DND-41 (cell line): ENCODE results near the gene UBR3.
"Not testable (repeated sequence)": the region's sequence is repeated elsewhere in the genome, so short reads cannot be mapped to it uniquely, and the experiment has no call there.

Experiments used
- ATAC-seq: fragments of 200-7000 bp; cut with Tn5 transposase; 3 replicates; pipeline ENCODE4 v1.9.1; 2021; ENCODE audit warnings: low read depth; ENCODE audit not compliant: insufficient read depth
- DNase-seq: peaks from one replicate; pipeline ENCODE4 v3.0.0-alpha.2; 2020
- H2AFZ ChIP-seq: 2 replicates; pipeline ENCODE4 v1.6.0; 2012; ENCODE audit warnings: low read depth, low read length
- H3K27ac ChIP-seq: 2 replicates; pipeline ENCODE4 v1.5.1; 2012; ENCODE audit warnings: low read length, inconsistent platforms
- H3K27me3 ChIP-seq: fragments of 200-600 bp; sonication (generic); 2 replicates; pipeline ENCODE4 v1.6.0; 2012; ENCODE audit warnings: low read length, mild to moderate bottlenecking, inconsistent platforms; ENCODE audit not compliant: insufficient read depth, poor library complexity
- H3K36me3 ChIP-seq: 2 replicates; pipeline ENCODE4 v1.5.1; 2012; ENCODE audit warnings: low read length, inconsistent platforms; ENCODE audit not compliant: insufficient read depth
- H3K4me1 ChIP-seq: 2 replicates; pipeline ENCODE4 v1.5.1; 2012; ENCODE audit warnings: mild to moderate bottlenecking, low read length; ENCODE audit not compliant: insufficient read depth
- H3K4me2 ChIP-seq: 2 replicates; pipeline ENCODE4 v1.6.0; 2012; ENCODE audit warnings: mild to moderate bottlenecking, moderate library complexity, low read length, inconsistent platforms; ENCODE audit not compliant: insufficient read depth
- H3K4me3 ChIP-seq, 2 experiments: fragments of 200-600 bp in 1 of 2; shearing (Covaris generic) in 1 of 2; 2 replicates each; pipeline ENCODE4 v1.5.1; 2012 to 2016; ENCODE audit warnings: inconsistent platforms in 2 of 2, low read length in 2 of 2, mild to moderate bottlenecking in 2 of 2, low read depth in 1 of 2, moderate library complexity in 1 of 2
- H3K79me2 ChIP-seq: 2 replicates; pipeline ENCODE4 v1.6.0; 2012; ENCODE audit warnings: low read length, inconsistent platforms; ENCODE audit not compliant: insufficient read depth
- H3K9ac ChIP-seq: 2 replicates; pipeline ENCODE4 v1.6.0; 2012; ENCODE audit warnings: low read depth, mild to moderate bottlenecking, inconsistent platforms, low read length, moderate library complexity
- H3K9me3 ChIP-seq: 2 replicates; pipeline ENCODE4 v1.5.1; 2012; ENCODE audit warnings: low read length, moderate library complexity, mild to moderate bottlenecking, inconsistent platforms; ENCODE audit not compliant: insufficient read depth, severe bottlenecking
- H4K20me1 ChIP-seq: 2 replicates; pipeline ENCODE4 v1.6.0; 2012; ENCODE audit warnings: low read length; ENCODE audit not compliant: insufficient read depth
- EZH2 ChIP-seq: IDR thresholded peaks from 3 replicates; pipeline ENCODE4 v1.6.1; 2012; ENCODE audit warnings: borderline replicate concordance, low read depth, mild to moderate bottlenecking, moderate library complexity, low read length, inconsistent platforms; ENCODE audit not compliant: severe bottlenecking
- TF ChIP-seq, protein P1 (sequence below): IDR thresholded peaks from 2 replicates; pipeline ENCODE4 v1.5.1; 2012; ENCODE audit warnings: borderline replicate concordance, low read length, moderate library complexity, mild to moderate bottlenecking; ENCODE audit not compliant: poor library complexity, severe bottlenecking; ENCODE audit errors: extremely low read depth

Gene UBR3

DNA sequence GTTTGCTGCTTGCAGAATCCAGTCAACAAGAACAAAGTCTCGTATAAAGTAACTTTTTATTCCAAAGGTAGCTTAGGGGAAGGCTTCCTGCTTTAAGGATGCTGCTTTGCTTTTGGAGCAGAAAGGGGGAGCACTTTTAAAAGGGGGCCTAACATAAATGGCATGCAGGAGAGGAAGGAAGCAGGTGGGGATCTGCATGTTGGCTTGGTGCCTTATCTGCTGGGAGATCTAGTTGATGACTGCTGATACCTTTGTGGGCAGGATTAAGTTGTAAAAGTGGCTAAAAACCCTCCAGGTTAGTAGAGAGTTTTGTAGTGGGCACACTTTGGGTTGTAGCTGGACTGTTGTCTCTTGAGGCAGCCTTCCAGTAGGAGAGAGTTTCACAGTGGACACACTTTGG lies 22.5 kb downstream of the UBR3 start:
- peaks cover 18% of the 10 kb centered on the region for H3K4me1 ChIP-seq
- H2AFZ ChIP-seq = no peak overlapping the region
- no peak overlapping the region for H3K4me3 ChIP-seq
- no peak for TF ChIP-seq EZH2
- TF ChIP-seq, protein P1, sequence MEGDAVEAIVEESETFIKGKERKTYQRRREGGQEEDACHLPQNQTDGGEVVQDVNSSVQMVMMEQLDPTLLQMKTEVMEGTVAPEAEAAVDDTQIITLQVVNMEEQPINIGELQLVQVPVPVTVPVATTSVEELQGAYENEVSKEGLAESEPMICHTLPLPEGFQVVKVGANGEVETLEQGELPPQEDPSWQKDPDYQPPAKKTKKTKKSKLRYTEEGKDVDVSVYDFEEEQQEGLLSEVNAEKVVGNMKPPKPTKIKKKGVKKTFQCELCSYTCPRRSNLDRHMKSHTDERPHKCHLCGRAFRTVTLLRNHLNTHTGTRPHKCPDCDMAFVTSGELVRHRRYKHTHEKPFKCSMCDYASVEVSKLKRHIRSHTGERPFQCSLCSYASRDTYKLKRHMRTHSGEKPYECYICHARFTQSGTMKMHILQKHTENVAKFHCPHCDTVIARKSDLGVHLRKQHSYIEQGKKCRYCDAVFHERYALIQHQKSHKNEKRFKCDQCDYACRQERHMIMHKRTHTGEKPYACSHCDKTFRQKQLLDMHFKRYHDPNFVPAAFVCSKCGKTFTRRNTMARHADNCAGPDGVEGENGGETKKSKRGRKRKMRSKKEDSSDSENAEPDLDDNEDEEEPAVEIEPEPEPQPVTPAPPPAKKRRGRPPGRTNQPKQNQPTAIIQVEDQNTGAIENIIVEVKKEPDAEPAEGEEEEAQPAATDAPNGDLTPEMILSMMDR = peak; percentile 11
- peaks cover 66% of the 10 kb centered on the region for H3K79me2 ChIP-seq
- DNase-seq (peak; percentile 51), ATAC-seq (peak; percentile 83)
- H3K4me2 ChIP-seq = 0 out of 2 replicates have a peak overlapping the region, but pooled peaks have one; percentile 7
- H3K27ac ChIP-seq = peak overlapping the region; percentile 36; the same call in 1 of the 2 replicates
- H3K9ac ChIP-seq = no peak overlapping the region
- H3K9me3 ChIP-seq = no peaks in the 10 kb centered on the region
- H3K36me3 ChIP-seq = peaks cover 7% of the 10 kb centered on the region
- H3K27me3 ChIP-seq = no peaks in the 10 kb centered on the region
- peaks cover 9% of the 10 kb centered on the region; the same call in 1 of the 2 replicates for H4K20me1 ChIP-seq

DNA sequence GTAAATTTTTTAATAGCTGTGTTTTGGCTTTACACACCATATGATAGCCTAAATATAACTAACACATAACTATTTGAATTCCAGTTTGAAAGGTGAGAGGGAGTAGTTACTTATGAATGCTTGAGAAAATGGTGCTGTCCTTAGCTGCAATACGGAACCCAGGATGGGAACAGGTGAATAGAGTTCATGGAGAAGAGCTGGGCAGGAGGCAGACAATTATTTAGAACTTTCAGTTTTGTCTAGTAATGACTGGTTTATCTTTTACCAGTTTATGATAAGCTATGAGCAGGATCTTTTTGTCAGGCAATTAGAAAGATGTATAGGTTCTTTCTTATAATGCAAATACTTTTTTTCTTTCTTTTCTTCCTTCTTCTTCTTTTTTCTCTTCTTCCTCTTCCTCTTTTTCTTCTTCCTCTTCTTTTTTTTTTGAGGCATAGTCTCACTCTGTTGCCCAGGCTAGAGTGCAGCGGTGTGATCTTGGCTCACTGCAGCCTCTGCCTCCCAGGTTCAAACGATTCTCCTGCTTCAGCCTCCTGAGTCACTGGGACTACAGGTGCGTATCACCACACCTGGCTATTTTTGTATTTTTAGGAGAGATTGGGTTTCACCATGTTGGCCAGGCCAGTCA lies 25.9 kb downstream of the UBR3 start:
- H4K20me1 ChIP-seq = peaks cover 11% of the 10 kb centered on the region; the same call in 1 of the 2 replicates
- H3K4me2 ChIP-seq = no peak overlapping the region
- no peak overlapping the region for H3K9ac ChIP-seq
- no peak overlapping the region for H3K4me3 ChIP-seq
- no peak overlapping the region for H2AFZ ChIP-seq
- ATAC-seq (no peak), DNase-seq (no peak)
- no peak overlapping the region for H3K27ac ChIP-seq
- no peak for TF ChIP-seq EZH2
- TF ChIP-seq, protein P1 = no peak
- H3K27me3 ChIP-seq = no peaks in the 10 kb centered on the region
- no peaks in the 10 kb centered on the region for H3K9me3 ChIP-seq
- H3K36me3 ChIP-seq = peaks cover 7% of the 10 kb centered on the region
- H3K4me1 ChIP-seq = peaks cover 18% of the 10 kb centered on the region
- peaks cover 47% of the 10 kb centered on the region for H3K79me2 ChIP-seq

DNA sequence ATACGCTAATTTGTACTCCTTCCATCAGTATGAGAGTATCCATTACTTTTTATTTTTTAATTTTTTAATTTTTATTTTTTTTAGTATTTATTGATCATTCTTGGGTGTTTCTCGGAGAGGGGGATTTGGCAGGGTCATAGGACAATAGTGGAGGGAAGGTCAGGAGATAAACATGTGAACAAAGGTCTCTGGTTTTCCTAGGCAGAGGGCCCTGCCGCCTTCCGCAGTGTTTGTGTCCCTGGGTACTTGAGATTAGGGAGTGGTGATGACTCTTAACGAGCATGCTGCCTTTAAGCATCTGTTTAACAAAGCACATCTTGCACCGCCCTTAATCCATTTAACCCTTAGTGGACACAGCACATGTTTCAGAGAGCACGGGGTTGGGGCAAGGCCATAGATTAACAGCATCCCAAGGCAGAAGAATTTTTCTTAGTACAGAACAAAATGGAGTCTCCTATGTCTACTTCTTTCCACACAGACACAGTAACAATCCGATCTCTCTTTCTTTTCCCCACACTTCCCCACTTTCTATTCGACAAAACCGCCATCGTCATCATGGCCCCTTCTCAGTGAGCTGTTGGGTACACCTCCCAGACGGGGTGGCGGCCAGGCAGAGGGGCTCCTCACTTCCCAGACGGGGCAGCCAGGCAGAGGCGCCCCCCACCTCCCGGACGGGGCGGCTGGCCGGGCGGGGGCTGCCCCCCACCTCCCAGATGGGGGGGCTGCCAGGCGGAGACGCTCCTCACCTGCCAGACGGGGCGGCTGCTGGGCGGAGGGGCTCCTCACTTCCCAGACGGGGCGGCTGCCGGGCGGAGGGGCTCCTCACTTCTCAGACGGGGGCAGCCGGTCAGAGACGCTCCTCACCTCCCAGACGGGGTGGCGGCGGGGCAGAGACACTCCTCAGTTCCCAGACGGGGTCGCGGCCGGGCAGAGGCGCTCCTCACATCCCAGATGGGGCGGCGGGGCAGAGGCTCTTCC lies 28.3 kb downstream of the UBR3 start:
- not testable (repeated sequence) for H3K9me3 ChIP-seq, H3K9ac ChIP-seq, DNase-seq, H3K27ac ChIP-seq, H3K27me3 ChIP-seq, H3K4me1 ChIP-seq, H3K36me3 ChIP-seq, ATAC-seq, H3K4me3 ChIP-seq, H3K4me2 ChIP-seq, H4K20me1 ChIP-seq, H2AFZ ChIP-seq
- H3K79me2 ChIP-seq = peaks cover 44% of the 10 kb centered on the region

DNA sequence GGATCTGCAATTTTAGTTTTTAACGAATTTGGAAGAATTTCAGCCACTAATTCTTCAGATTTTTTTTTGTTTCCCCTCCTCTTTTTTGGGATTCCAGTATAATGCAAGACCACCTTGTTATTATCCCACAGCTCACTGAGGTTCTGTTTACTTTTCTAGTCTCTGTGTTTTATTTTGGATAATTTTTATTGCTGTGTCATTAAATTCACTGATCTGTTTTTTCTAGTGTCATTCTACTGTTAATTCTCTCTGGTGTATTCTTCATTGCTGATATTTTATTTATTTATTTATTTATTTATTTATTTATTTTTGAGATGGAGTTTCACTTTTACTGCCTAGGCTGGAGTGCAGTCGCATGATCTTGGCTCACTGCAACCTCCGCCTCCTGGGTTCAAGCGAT lies 32.2 kb downstream of the UBR3 start:
- Histone ChIP-seq H3K79me2 (peaks cover 52% of the 10 kb centered on the region), H3K9me3 (no peaks in the 10 kb centered on the region), H3K27ac (no peak overlapping the region), H4K20me1 (0 out of 2 replicates have a peak, but pooled peaks cover 4% of the 10 kb centered on the region), H3K9ac (no peak overlapping the region), H3K27me3 (no peaks in the 10 kb centered on the region), H3K4me2 (no peak overlapping the region), H3K4me1 (no peaks in the 10 kb centered on the region), H3K36me3 (no peaks in the 10 kb centered on the region), H2AFZ (no peak overlapping the region), H3K4me3 (no peak overlapping the region)
- ATAC-seq (no peak), DNase-seq (no peak)
- no peak for TF ChIP-seq EZH2
- TF ChIP-seq, protein P1 = no peak
